Esophagus squamous epithelium (tissue), 5 donors: ENCODE data around the gene GIN1. TPM values are rescaled to one million over a fixed set of nuclear protein-coding genes. Genes with fewer than 3 reads are reported as not detected.
A peak's percentile ranks its signal among the peaks of the same experiment; 100 is the strongest.

Source experiments
- DNase-seq: peaks from one replicate; lab custom pipeline; 2025; lab: John Stamatoyannopoulos, UW
- H3K27ac ChIP-seq, 4 donors: fragments of 200-600 bp; sonication (generic); one replicate each; pipeline ENCODE4 v1.5.1; 2016 to 2019; ENCODE audit warnings: mild to moderate bottlenecking in 1 of 4
- H3K27me3 ChIP-seq, 4 donors: fragments of 200-600 bp; sonication (generic); 1 replicate in 3 of 4; 2 replicates in 1 of 4; pipeline versions ENCODE4 v1.5.1 to v1.6.0; 2017 to 2021; ENCODE audit warnings: antibody characterized with exemption in 1 of 4
- H3K36me3 ChIP-seq, 3 donors: fragments of 200-600 bp; sonication (generic); one replicate each; pipeline ENCODE4 v1.5.1; 2016 to 2019
- H3K4me1 ChIP-seq, 3 donors: fragments of 200-600 bp; sonication (generic); one replicate each; pipeline ENCODE4 v1.5.1; 2017 to 2019
- H3K4me3 ChIP-seq, 4 donors: fragments of 200-600 bp; sonication (generic); 1 replicate in 3 of 4; 2 replicates in 1 of 4; pipeline ENCODE4 v1.5.1; 2016 to 2019; ENCODE audit warnings: mild to moderate bottlenecking in 2 of 4, moderate library complexity in 1 of 4
- H3K9me3 ChIP-seq, 3 donors: fragments of 200-600 bp; sonication (generic); one replicate each; pipeline ENCODE4 v1.5.1; 2016 to 2019
- POLR2A ChIP-seq, 4 donors: fragments of 450-650 bp; IDR thresholded peaks; one replicate each; pipeline ENCODE4 v1.6.1; 2017; ENCODE audit warnings: antibody characterized with exemption in 4 of 4, mild to moderate bottlenecking in 4 of 4, moderate library complexity in 3 of 4
- WGBS, 2 donors: methylation state at CpG; one replicate each; pipeline ENCODE4 v1.1.5; 2018; 5-methylcytosine and 5-hydroxymethylcytosine counted together
- intact Hi-C: fragments of 100-400 bp; cut with DNase I; formaldehyde crosslinking; loops from one replicate; pipeline ENCODE4 v1.15.0; 2022
- total RNA-seq, 4 donors: library from RNA; depleted of rRNA; stranded (reverse); fragments of >200 nt; gene quantifications; one replicate each; pipeline ENCODE4 v1.1.0, GENCODE V29; 2016
- TF ChIP-seq, protein P1 (sequence below), 6 experiments: fragments of 450-650 bp in 4 of 6; fragments of 200-600 bp in 2 of 6; sonication (generic) in 2 of 6; IDR thresholded peaks; one replicate each; pipeline ENCODE4 v1.5.1; 2016 to 2019; ENCODE audit warnings: antibody characterized with exemption in 6 of 6, mild to moderate bottlenecking in 4 of 6, moderate library complexity in 4 of 6
- donor health status: DM: yes; HTN: yes; CAD: no.

GIN1 gene
- total RNA-seq, 4 donors from 2014 or later, result 1.5 to 6.8 (median 3.7) TPM

DNA sequence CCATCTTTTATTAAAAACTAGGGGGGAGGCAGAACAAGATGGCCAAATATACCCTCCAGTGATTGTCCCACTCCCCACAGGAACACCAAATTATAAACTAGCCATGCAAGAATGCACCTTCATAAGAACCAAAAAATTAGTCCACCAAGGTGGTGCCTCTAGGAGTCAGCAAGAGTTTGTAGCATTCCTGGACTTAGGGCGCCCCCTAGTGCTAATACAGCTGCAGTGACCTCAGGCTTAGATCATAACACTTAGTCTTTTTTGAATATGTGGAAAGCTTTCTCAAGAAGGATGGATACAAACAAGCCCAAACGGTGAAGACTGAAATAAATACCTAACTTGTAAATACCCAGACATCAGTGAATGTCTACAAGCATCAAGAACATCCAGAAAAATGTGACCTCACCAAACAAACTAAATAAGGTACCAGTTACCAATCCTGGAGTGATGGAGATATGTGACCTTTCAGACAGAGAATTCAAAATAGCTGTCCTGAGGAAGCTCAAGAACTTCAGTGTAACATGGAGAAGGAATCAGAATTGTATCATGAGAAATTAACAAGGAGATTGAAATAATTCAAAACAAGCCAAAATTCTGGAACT lies 19.4 kb upstream of the GIN1 start:
- Histone ChIP-seq H3K4me3 (no peak overlapping the region), H3K9me3 (no peaks in the 10 kb centered on the region), H3K27me3 (no peaks in the 10 kb centered on the region), H3K36me3 (peaks cover 0 to 72% (median 6%) of the 10 kb centered on the region in 3 donors), H3K4me1 (no peaks in the 10 kb centered on the region), H3K27ac (no peak overlapping the region)
- TF ChIP-seq POLR2A (IDR thresholded peaks at IDR 0.05), result no peak
- TF ChIP-seq, protein P1, sequence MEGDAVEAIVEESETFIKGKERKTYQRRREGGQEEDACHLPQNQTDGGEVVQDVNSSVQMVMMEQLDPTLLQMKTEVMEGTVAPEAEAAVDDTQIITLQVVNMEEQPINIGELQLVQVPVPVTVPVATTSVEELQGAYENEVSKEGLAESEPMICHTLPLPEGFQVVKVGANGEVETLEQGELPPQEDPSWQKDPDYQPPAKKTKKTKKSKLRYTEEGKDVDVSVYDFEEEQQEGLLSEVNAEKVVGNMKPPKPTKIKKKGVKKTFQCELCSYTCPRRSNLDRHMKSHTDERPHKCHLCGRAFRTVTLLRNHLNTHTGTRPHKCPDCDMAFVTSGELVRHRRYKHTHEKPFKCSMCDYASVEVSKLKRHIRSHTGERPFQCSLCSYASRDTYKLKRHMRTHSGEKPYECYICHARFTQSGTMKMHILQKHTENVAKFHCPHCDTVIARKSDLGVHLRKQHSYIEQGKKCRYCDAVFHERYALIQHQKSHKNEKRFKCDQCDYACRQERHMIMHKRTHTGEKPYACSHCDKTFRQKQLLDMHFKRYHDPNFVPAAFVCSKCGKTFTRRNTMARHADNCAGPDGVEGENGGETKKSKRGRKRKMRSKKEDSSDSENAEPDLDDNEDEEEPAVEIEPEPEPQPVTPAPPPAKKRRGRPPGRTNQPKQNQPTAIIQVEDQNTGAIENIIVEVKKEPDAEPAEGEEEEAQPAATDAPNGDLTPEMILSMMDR (IDR thresholded peaks at IDR 0.05), result peak; percentile 68 to 90 (median 84)
- intact Hi-C loops, result no loop called here
- no peak for DNase-seq
- 0% methylated on average over 2 of the region's 2 CpGs for WGBS, 2 donors

DNA sequence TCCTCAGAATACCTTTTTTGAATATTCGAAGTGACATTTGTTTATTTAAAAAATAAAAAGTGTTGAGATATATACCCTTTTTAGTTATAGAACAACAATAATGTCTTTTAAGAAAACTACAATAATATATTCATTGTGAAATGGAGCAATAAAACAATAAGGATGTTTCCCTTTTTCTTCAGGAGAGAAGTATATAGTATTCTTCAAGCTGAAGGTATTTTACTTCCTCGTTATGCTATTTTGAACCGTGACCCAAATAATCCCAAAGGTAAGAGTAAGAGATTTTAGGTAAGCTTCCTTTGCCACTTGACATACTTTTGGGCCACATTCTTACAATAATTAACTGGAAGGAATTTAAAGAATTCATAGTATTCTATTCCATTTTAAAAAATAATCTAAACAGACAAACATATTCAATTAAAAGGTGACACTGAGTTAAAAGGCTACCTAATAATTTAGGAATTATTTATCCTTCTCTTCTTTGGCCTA lies 18.3 kb upstream of the GIN1 start:
- Histone ChIP-seq H3K4me3 (no peak overlapping the region), H3K4me1 (no peaks in the 10 kb centered on the region), H3K9me3 (no peaks in the 10 kb centered on the region), H3K36me3 (peaks cover 0 to 73% (median 6%) of the 10 kb centered on the region in 3 donors), H3K27ac (no peak overlapping the region), H3K27me3 (no peaks in the 10 kb centered on the region)
- intact Hi-C loops, result no loop called here
- 87 to 88% methylated on average over 3 of the region's 3 CpGs for WGBS, 2 donors
- no peak for DNase-seq
- TF ChIP-seq, protein P1 (IDR thresholded peaks at IDR 0.05), result no peak
- no peak for TF ChIP-seq POLR2A (IDR thresholded peaks at IDR 0.05)

DNA sequence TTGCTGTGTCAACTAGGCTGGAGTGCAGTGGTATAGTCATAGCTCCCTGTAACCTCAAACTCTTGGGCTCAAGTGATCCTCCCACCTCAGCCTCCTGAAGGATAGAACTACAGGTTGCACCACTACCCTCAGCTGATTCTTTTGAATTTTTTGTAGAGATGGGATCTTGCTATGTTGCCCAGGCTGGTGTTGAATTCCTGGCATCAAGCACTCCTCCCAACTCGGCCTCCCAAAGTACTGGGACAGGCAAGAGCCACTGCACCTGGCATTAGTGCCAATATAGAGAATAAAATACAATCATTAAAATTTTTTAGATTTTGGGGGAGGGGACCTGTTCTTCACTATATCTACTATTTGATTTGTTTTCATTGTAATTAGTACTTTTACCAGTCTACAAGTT lies 15.5 kb upstream of the GIN1 start:
- Histone ChIP-seq H3K36me3 (peaks cover 0 to 64% (median 0%) of the 10 kb centered on the region in 3 donors), H3K9me3 (no peaks in the 10 kb centered on the region), H3K4me1 (no peaks in the 10 kb centered on the region), H3K27ac (no peak overlapping the region), H3K4me3 (no peak overlapping the region), H3K27me3 (no peaks in the 10 kb centered on the region)
- no peak for DNase-seq
- intact Hi-C loops, result no loop called here
- TF ChIP-seq, protein P1 (IDR thresholded peaks at IDR 0.05), result no peak
- no peak for TF ChIP-seq POLR2A (IDR thresholded peaks at IDR 0.05)
- WGBS, 2 donors, result 92 to 100% methylated on average over 1 of the region's 1 CpG

DNA sequence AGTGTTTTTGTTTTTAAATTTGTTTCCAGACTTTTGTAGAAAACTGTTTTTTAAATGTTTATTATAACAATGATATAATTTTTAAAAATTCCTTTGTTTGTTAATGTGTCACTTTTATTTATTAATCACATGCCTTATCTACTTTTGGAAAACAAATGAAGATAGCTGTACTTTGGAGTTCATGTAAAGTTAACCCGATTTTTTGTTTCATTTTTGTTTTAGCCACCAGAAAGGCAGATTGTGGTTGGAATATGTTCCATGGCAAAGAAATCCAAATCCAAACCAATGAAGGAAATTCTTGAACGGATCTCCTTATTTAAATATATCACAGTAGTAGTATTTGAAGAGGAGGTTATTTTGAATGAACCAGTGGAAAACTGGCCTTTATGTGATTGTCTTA lies 13.3 kb upstream of the GIN1 start:
- H3K27ac ChIP-seq, result no peak overlapping the region
- intact Hi-C loops, result no loop called here
- no peak overlapping the region for H3K4me3 ChIP-seq
- H3K9me3 ChIP-seq, result no peaks in the 10 kb centered on the region
- no peaks in the 10 kb centered on the region for H3K27me3 ChIP-seq
- peaks cover 0 to 54% (median 0%) of the 10 kb centered on the region in 3 donors for H3K36me3 ChIP-seq
- H3K4me1 ChIP-seq, result no peaks in the 10 kb centered on the region
- DNase-seq, result no peak
- no peak for TF ChIP-seq POLR2A (IDR thresholded peaks at IDR 0.05)
- TF ChIP-seq, protein P1 (IDR thresholded peaks at IDR 0.05), result no peak
- WGBS, 2 donors, result 67 to 79% methylated on average over 2 of the region's 2 CpGs

DNA sequence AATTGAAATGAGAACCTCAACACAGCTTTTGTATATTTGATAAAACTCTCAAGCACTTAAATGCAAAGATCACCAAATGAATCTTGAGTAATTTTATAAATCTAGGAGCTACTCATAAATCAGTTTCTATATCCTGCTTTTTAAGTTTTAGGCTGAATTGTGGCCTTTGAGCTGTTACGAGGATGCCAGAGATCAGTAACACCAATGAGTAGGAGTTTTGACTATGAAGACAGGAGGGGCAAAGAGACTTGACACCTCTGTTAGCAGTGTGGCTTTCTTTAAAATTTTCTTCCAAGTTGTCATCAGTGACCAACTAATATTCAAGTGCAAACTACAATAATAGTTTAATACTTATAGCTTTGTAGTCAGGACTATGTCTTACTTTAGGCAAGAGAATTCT lies 12.7 kb upstream of the GIN1 start:
- 76 to 78% methylated on average over 1 of the region's 1 CpG for WGBS, 2 donors
- Histone ChIP-seq H3K36me3 (peaks cover 0 to 53% (median 0%) of the 10 kb centered on the region in 3 donors), H3K27me3 (no peaks in the 10 kb centered on the region), H3K9me3 (no peaks in the 10 kb centered on the region), H3K4me3 (no peak overlapping the region), H3K4me1 (no peaks in the 10 kb centered on the region), H3K27ac (no peak overlapping the region)
- no peak for DNase-seq
- intact Hi-C loops, result no loop called here
- TF ChIP-seq POLR2A (IDR thresholded peaks at IDR 0.05), result no peak
- TF ChIP-seq, protein P1 (IDR thresholded peaks at IDR 0.05), result no peak
